Measurements from ENCODE around the gene CD82.

CD82 gene

DNA sequence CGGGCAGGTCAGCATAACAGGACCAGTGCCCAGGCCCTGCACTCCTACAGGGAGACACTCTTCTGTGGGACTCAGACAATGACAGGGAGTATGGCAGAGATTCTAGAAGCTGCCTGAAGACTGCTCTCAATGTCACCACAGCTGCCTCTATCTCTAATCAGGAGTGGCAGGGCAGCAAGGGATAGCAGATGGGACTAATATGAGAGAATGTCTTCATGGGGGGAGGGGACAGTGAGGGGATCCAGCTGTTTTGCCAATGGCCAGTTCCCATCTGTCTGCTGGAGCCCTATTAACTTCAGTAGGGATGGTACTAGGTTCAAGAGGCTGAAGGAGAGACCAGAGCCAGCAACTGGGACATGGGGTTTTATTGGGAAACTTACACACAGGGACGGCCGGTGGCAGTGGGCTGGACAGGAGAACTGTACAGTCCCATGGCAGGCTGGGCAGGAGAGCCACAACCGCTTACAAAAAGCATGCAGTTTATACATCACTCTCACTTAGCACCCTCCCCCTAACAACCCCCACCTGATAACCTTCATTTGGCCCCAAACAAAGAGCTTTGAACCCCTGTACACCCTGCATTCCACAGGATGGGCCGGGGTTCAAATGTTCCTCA lies 2.5 kb upstream of the CD82 start:
- peaks cover 14% of the 10 kb centered on the region for H3K36me3 Mint-ChIP-seq (ENCODE audit: low read depth)
- H3K27ac Mint-ChIP-seq = no peak overlapping the region
- no peaks in the 10 kb centered on the region for H3K9me3 Mint-ChIP-seq
- H3K4me1 Mint-ChIP-seq (ENCODE audit: low read depth) = peaks cover 35% of the 10 kb centered on the region
- H3K27me3 Mint-ChIP-seq (ENCODE audit: low read depth) = no peaks in the 10 kb centered on the region
- no peak overlapping the region for H3K4me3 Mint-ChIP-seq

DNA sequence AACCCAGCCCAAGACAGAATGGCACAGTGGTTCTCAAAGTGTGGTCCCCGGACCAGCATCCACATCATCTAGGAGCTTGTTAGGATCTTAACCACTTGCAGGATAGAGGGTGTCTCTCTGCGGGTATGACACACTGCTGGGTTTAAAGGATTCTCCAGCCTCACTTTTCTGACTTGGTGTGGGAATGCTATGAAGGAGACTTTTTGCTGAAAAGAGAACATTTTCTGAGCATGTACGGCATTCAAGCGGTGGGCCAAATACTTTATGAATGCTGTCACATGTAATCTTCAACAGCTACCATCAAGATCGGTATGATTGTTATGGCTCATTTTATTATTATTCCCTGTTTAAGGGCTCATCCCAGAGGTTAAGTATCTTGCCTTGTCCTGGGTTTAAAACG lies 1.8 kb upstream of the CD82 start:
- Mint-ChIP-seq H3K4me1 (ENCODE audit: low read depth) (peaks cover 41% of the 10 kb centered on the region), H3K4me3 (no peak overlapping the region), H3K36me3 (ENCODE audit: low read depth) (peaks cover 15% of the 10 kb centered on the region), H3K27me3 (ENCODE audit: low read depth) (no peaks in the 10 kb centered on the region), H3K27ac (no peak overlapping the region), H3K9me3 (no peaks in the 10 kb centered on the region)

DNA sequence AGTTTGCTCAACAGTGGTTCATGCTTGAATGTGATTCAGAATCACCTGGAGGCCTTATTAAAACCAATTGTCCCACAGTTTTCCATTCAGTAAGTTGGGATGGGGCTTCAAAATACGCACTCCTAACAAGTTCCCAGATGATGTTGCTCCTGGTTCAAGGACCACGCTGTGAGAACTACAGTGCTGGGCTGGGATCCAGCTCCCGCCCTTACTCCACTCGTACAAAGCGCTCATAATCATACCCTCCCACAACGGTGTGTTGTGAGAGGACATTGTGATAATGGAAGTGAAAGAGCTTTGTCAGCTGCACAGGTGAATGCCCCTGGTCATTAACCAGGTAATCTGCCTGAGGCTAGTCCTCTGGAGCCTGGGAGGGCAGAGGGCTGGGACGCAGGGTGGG lies 1.3 kb upstream of the CD82 start:
- Mint-ChIP-seq H3K9me3 (no peaks in the 10 kb centered on the region), H3K27me3 (ENCODE audit: low read depth) (no peaks in the 10 kb centered on the region), H3K4me3 (peak overlapping the region; percentile 91), H3K27ac (no peak overlapping the region), H3K4me1 (ENCODE audit: low read depth) (peaks cover 41% of the 10 kb centered on the region), H3K36me3 (ENCODE audit: low read depth) (peaks cover 15% of the 10 kb centered on the region)

DNA sequence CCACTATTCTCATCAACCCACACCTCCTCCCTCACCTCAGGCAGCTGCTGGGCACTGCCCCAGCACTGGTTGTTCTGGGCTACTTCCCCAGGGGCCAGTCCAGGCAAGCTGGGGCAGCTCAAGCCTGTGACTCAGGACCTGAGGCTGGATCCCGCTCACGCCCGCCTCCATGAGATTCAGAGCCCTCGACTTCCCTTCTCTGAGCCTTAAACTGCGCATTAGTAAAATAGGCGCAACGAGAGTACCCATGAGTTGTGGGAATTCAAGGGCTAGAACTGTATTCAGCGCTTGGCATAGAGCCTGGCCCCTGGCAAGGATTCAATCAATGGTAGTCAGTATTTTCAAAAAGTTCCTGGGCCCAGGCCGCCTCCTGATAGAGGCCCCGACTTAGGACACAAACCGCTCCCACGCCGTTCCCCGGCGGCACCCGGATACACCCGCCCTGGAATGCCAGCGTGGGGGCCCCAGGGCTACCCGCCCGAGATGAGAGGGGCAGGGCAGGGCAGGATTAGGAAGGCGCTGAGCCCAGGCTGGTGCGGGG lies 723 bp upstream of the CD82 start:
- Mint-ChIP-seq H3K27ac (peak overlapping the region; percentile 65), H3K4me1 (ENCODE audit: low read depth) (peaks cover 39% of the 10 kb centered on the region), H3K27me3 (ENCODE audit: low read depth) (no peaks in the 10 kb centered on the region), H3K36me3 (ENCODE audit: low read depth) (peaks cover 19% of the 10 kb centered on the region), H3K9me3 (no peaks in the 10 kb centered on the region), H3K4me3 (peak overlapping the region; percentile 91)

DNA sequence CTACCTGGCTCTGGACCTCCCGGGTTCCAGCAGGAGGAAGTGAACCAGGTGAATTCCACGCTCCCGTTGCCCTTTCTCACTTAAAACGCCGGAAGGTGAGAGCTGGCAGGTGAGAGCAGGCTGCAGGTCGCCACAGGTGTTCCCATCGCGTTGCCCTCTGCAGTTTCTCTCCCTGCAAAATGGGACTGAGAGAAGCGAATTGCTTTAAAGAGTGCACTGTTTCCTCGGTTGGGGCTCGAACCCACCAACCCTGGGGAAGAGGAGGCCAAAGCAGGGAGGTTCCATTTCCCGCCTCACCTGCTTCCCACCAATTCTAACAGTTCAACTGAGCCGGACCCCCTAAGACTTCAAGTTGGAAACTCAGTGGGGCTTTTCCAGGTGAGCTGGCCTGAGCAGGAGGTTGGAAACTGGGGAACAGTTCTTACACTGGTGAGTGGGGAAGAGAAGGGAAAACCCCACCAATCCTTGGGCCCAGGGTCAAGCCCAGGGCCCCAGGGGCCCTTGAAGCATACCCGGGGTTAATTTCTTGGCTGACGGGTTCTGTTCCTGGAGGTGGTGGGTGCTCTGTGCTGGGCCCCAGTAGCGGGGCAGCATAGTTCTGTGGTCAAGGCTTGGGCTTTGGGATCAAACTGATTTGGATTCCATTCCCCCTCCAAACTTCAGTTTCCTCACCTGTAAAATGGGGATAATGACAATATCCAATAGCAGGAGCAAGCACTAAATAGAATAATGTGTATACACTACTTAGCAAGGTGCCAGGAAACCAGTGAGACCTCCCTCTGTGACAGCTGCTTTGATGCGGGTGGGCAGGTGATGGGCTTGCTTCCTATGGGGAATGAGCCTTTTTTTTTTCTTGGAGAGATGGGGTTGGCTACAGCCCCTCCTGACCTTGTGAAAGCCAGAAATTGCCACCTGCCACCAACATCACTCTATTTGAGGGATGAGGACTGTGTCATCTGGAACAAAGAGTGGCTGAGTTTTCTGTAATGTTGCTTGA lies 788 bp downstream of the CD82 start:
- Mint-ChIP-seq H3K4me3 (peak overlapping the region; percentile 91), H3K27me3 (ENCODE audit: low read depth) (no peaks in the 10 kb centered on the region), H3K9me3 (no peaks in the 10 kb centered on the region), H3K36me3 (ENCODE audit: low read depth) (peaks cover 29% of the 10 kb centered on the region), H3K27ac (peak overlapping the region; percentile 87), H3K4me1 (ENCODE audit: low read depth) (peaks cover 46% of the 10 kb centered on the region)

DNA sequence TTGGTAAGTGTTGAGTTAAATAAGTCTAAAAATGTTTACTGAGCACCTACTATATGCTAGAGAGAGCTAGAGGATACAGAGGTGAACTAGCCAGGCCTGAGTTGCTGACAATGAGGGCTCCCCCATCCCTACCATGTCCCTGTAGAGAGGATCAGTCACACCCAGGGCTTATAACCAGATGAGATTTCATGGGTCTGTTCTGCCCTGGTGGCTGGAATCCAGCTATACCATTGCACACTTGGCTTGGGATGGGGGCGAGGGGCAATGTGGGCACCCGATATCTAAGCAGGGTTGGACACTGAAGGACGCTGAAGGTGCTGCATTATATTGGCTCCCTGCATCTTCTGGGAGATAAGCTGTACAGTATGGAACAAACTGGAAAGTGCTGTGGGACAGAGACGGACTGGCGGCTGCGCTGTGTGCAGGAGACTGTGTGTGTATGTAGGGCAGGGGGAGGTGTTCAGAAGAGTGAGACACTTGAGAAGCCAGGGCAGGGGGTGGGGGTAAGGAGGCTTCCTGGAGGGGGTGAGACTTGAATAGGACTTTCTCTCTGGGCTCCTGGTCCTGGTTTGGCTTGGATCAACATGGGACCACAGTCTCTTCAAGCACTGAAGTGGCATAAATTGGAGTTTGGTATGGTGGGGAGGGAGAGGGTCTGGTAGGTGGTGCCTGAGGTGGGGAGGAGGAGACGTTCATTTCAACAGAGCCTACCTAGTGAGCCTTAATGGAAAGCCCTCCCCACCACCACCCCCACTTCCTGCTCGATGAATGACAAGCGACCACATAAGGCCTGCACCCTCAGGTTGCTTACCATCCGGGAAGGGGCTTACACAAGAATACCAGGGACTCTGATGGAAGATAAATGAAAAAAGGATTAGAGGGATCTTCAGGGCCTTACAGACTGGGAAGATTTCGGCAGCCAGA lies 1.8 kb downstream of the CD82 start:
- H3K36me3 Mint-ChIP-seq (ENCODE audit: low read depth) = peaks cover 37% of the 10 kb centered on the region
- H3K27ac Mint-ChIP-seq = peak overlapping the region; percentile 87
- H3K9me3 Mint-ChIP-seq = no peaks in the 10 kb centered on the region
- H3K4me3 Mint-ChIP-seq = peak overlapping the region; percentile 91
- H3K27me3 Mint-ChIP-seq (ENCODE audit: low read depth) = no peaks in the 10 kb centered on the region
- peaks cover 54% of the 10 kb centered on the region for H3K4me1 Mint-ChIP-seq (ENCODE audit: low read depth)

DNA sequence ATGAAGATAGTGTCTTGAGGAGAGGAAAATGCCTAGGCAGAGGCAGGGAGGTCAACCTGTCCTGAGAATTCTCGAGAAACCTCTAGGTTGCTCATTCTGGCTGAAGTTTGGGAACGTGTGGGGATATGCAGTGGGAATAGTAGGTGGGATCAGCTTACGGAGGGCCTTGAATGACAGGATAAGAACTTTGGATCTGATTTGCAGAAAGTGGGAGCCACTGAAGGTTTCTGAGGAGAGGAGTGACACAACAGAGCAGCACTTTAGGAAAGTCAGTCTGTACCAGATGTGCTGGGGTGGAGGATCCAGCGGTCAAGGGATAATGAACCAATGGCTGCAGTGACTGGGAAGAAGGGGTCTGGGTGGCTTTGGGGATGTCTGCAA lies 2.4 kb downstream of the CD82 start:
- no peaks in the 10 kb centered on the region for H3K27me3 Mint-ChIP-seq (ENCODE audit: low read depth)
- H3K27ac Mint-ChIP-seq = peak overlapping the region; percentile 87
- H3K9me3 Mint-ChIP-seq = no peaks in the 10 kb centered on the region
- H3K4me1 Mint-ChIP-seq (ENCODE audit: low read depth) = peaks cover 58% of the 10 kb centered on the region
- peaks cover 43% of the 10 kb centered on the region for H3K36me3 Mint-ChIP-seq (ENCODE audit: low read depth)
- peak overlapping the region; percentile 91 for H3K4me3 Mint-ChIP-seq

DNA sequence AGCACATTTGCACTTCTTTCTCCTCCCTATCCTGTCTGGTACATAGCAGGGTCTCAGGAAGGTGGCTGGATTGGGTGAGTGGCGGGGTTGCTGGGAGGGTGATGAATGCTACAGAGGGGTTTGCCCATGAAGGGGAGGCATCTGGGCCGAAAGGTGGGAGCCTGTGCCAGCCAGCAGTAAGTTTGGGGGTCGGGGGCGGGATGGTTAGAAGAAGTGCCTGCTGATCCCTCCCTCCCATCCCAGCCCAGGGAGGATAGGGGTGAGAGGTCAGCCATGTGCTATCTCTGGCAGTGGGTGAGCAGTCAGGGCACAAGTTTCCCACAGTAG lies 2.8 kb downstream of the CD82 start:
- Mint-ChIP-seq H3K27me3 (ENCODE audit: low read depth) (no peaks in the 10 kb centered on the region), H3K27ac (peak overlapping the region; percentile 87), H3K4me3 (peak overlapping the region; percentile 91), H3K9me3 (no peaks in the 10 kb centered on the region), H3K36me3 (ENCODE audit: low read depth) (peaks cover 46% of the 10 kb centered on the region), H3K4me1 (ENCODE audit: low read depth) (peaks cover 62% of the 10 kb centered on the region)

DNA sequence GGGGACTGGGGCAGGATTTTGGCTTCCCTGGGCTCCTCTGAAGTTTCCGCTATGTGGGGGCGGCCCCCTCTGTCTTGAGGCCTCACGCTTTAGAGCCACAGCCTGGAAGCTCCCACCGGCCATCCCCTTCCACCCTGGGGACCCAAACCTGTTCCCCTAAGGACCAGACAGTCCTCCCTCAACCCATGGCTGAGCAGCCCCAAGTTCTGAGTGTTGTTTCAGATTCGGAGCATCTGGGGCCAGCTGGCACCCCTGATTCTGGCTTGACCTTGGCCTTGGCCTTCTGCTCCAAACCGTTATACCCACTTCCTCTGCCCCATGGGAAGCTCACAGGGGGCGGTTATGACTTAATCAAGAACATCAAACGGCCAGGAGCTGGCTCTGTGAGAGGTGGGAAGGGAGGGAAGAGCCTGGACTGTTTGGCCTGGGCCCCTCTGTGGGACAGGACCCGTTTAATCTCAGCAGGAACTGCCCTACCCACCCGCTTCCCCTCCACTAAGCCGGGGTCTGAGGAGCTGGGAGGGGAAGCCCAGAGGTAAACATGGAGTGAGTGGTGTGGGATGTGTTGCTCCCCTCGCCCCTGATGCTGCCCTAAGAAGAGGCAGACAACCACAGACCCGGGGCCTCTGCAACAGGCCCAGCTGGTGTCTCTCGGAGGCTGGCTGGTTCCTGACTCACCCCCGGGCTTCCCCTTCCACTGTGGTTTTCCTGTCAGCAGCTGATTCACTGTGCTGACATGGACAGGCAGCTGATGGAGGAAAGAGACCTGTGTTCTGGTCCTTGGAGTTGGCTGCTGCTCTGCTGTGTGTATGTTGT lies 3.4 kb downstream of the CD82 start:
- Mint-ChIP-seq H3K36me3 (ENCODE audit: low read depth) (peaks cover 52% of the 10 kb centered on the region), H3K27ac (peak overlapping the region; percentile 87), H3K4me1 (ENCODE audit: low read depth) (peaks cover 65% of the 10 kb centered on the region), H3K9me3 (no peaks in the 10 kb centered on the region), H3K27me3 (ENCODE audit: low read depth) (no peaks in the 10 kb centered on the region), H3K4me3 (peak overlapping the region; percentile 91)

DNA sequence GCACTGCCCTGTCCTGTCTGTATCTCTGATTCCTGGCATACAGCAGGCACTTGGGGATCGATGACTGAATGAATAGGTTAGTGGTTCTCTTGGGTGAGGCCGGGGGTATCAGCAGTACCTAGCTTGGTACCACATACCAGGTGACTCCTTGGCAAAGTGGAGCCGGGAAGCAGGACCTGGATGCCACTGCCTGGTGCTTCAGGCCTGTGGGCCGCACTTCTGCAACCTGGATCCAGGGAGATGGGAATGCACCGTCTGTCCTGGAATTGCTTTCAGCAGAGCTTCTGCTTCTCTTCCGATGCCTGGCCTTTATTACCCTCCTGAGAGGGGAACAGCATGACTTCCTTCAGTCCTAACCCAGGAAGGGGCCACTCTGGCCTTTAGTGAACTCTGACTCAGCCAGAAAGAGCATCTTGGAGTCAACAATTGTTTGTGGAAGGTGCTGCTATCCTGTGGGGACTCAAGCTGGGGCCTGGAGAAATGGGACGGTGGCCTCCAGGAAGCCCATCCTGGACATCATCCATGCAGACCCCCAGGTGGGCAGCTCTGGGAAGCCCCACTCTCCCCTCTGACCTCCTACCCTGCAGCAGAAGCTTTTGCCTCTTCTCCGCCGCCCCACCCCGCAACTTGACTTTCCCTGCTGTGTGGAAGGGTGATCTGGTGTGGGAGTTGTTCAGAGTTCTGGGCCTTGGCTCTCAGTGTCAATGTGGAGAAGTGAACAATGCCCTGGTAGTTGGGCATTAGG lies 5.1 kb downstream of the CD82 start:
- H3K9me3 Mint-ChIP-seq = no peaks in the 10 kb centered on the region
- H3K27ac Mint-ChIP-seq = peak overlapping the region; percentile 87
- peaks cover 60% of the 10 kb centered on the region for H3K36me3 Mint-ChIP-seq (ENCODE audit: low read depth)
- H3K4me1 Mint-ChIP-seq (ENCODE audit: low read depth) = peaks cover 80% of the 10 kb centered on the region
- no peaks in the 10 kb centered on the region for H3K27me3 Mint-ChIP-seq (ENCODE audit: low read depth)
- peak overlapping the region; percentile 91 for H3K4me3 Mint-ChIP-seq

DNA sequence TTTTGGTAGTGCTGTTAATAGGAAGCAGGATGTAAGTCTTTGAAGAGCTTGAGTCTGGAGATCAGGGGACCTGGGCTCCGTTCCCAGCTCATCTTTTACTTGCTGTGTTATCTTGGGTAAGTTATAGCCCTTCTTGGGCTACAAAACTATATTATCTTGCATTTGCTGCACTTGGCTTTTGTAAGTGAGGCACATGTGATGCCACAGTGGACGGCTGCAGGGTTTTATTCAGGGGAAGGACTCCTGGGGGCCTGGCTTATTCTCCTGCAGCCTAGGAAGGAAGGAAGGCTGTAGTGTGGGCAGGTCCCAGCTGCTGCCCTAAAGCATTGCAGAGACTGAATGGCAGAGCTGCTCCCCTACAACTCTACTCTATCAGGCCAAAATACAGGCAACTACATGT lies 6.4 kb downstream of the CD82 start:
- Mint-ChIP-seq H3K36me3 (ENCODE audit: low read depth) (peaks cover 63% of the 10 kb centered on the region), H3K4me3 (peak overlapping the region; percentile 40), H3K27me3 (ENCODE audit: low read depth) (no peaks in the 10 kb centered on the region), H3K9me3 (no peaks in the 10 kb centered on the region), H3K27ac (peak overlapping the region; percentile 96), H3K4me1 (ENCODE audit: low read depth) (peaks cover 86% of the 10 kb centered on the region)

DNA sequence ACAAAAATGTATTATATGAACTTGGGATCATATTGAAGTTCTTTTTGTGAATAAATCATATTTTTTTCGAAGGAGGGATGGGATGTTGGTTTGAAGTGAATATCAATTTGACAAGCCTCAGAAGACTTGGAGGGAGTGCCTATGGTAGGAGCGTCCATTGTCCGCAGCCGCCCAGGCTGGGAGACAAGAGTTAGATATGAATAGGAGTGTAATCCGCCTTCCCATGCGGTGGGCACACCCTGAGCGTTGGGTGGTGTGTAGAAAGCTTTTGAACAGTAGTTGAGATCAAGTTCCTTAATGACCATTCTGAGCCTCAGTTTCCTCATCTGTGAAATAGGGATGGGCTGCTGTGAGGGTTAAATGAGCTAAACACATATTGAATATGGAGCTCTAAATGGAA lies 7.0 kb downstream of the CD82 start:
- Mint-ChIP-seq H3K4me1 (ENCODE audit: low read depth) (peaks cover 85% of the 10 kb centered on the region), H3K36me3 (ENCODE audit: low read depth) (peaks cover 61% of the 10 kb centered on the region), H3K4me3 (peak overlapping the region; percentile 40), H3K9me3 (no peaks in the 10 kb centered on the region), H3K27ac (peak overlapping the region; percentile 96), H3K27me3 (ENCODE audit: low read depth) (no peaks in the 10 kb centered on the region)

DNA sequence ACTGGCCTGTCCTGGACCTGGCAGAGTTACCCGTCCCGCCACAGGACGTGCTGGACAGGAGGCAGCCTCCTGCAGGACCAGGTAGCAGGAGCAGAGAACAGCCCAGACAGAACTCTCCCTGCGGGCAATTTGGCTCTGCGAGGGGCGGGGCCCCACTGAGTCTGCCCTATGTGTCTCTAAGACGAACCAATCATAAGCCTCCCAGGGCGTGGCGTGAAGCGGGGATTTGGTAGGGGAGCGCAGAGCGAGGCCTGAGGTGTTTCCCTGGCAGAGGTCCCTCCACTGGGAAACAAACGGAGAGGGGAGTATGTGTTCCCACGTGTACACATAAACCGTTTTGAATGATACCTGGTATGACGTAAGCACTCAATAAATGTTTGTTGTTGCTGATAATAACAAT lies 7.4 kb downstream of the CD82 start:
- Mint-ChIP-seq H3K4me3 (no peak overlapping the region), H3K9me3 (no peaks in the 10 kb centered on the region), H3K27me3 (ENCODE audit: low read depth) (no peaks in the 10 kb centered on the region), H3K27ac (peak overlapping the region; percentile 96), H3K4me1 (ENCODE audit: low read depth) (peaks cover 85% of the 10 kb centered on the region), H3K36me3 (ENCODE audit: low read depth) (peaks cover 59% of the 10 kb centered on the region)
